RPMI8226 (cell line): ENCODE results near the gene CLMP.
A peak's percentile ranks its signal among the peaks of the same experiment; 100 is the strongest.
"Not testable (repeated sequence)": the region's sequence is repeated elsewhere in the genome, so short reads cannot be mapped to it uniquely, and the experiment has no call there.

Experiments
- DNase-seq: peaks from one replicate; pipeline ENCODE4 v3.0.0-alpha.2; 2015

CLMP gene

GRCh38 chr11:123129920-123130319, 65.1 kb downstream of the CLMP start:
- no peak for DNase-seq

- no peak for DNase-seq
These were observed 69.9 kb downstream of the CLMP start for GRCh38 chr11:123125169-123125568.

- peak; percentile 71 for DNase-seq
These were observed 72.2 kb downstream of the CLMP start for GRCh38 chr11:123122852-123123251.

- DNase-seq: peak; percentile 45
These were observed 72.7 kb downstream of the CLMP start for GRCh38 chr11:123122341-123122740.

- no peak for DNase-seq
These were observed 78.6 kb downstream of the CLMP start for GRCh38 chr11:123116486-123116885.

- peak; percentile 53 for DNase-seq
These were observed 83.6 kb downstream of the CLMP start for GRCh38 chr11:123111465-123111864.

- no peak for DNase-seq
These were observed 84.7 kb downstream of the CLMP start for GRCh38 chr11:123110397-123110796.

GRCh38 chr11:123107945-123108495, 87.0 kb downstream of the CLMP start:
- no peak for DNase-seq

- DNase-seq: no peak
These were observed 90.4 kb downstream of the CLMP start for GRCh38 chr11:123104697-123105096.

GRCh38 chr11:123103326-123103980, 91.6 kb downstream of the CLMP start:
- DNase-seq: peak; percentile 68

GRCh38 chr11:123100379-123101085, 94.5 kb downstream of the CLMP start:
- peak; percentile 14 for DNase-seq

GRCh38 chr11:123098990-123099389, 96.1 kb downstream of the CLMP start:
- DNase-seq: no peak

GRCh38 chr11:123093739-123094138, 101.3 kb downstream of the CLMP start:
- DNase-seq: no peak

- no peak for DNase-seq
These were observed 103.5 kb downstream of the CLMP start for GRCh38 chr11:123091506-123091905.

- not testable (repeated sequence) for DNase-seq
These were observed 104.9 kb downstream of the CLMP start for GRCh38 chr11:123090168-123090567.

GRCh38 chr11:123088896-123089295, 106.2 kb downstream of the CLMP start:
- not testable (repeated sequence) for DNase-seq

GRCh38 chr11:123087657-123088056, 107.4 kb downstream of the CLMP start:
- not testable (repeated sequence) for DNase-seq

GRCh38 chr11:123086305-123086704, 108.7 kb downstream of the CLMP start:
- no peak for DNase-seq

GRCh38 chr11:123085497-123085896, 109.6 kb downstream of the CLMP start:
- no peak for DNase-seq

- no peak for DNase-seq
These were observed 110.6 kb downstream of the CLMP start for GRCh38 chr11:123084454-123084853.

- DNase-seq: peak; percentile 83
These were observed 111.4 kb downstream of the CLMP start for GRCh38 chr11:123083623-123084029.

GRCh38 chr11:123082977-123083376, 112.1 kb downstream of the CLMP start:
- DNase-seq: no peak

GRCh38 chr11:123080015-123080414, 115.0 kb downstream of the CLMP start:
- DNase-seq: no peak

GRCh38 chr11:123076484-123076883, 118.6 kb downstream of the CLMP start:
- no peak for DNase-seq
